ENCODE results near the gene SLC6A17. TPM values are rescaled to one million over a fixed set of nuclear protein-coding genes. Genes with fewer than 3 reads are reported as not detected.

Gene SLC6A17
- total RNA-seq, 2 donors from 2014 or later: 0.14 TPM

DNA sequence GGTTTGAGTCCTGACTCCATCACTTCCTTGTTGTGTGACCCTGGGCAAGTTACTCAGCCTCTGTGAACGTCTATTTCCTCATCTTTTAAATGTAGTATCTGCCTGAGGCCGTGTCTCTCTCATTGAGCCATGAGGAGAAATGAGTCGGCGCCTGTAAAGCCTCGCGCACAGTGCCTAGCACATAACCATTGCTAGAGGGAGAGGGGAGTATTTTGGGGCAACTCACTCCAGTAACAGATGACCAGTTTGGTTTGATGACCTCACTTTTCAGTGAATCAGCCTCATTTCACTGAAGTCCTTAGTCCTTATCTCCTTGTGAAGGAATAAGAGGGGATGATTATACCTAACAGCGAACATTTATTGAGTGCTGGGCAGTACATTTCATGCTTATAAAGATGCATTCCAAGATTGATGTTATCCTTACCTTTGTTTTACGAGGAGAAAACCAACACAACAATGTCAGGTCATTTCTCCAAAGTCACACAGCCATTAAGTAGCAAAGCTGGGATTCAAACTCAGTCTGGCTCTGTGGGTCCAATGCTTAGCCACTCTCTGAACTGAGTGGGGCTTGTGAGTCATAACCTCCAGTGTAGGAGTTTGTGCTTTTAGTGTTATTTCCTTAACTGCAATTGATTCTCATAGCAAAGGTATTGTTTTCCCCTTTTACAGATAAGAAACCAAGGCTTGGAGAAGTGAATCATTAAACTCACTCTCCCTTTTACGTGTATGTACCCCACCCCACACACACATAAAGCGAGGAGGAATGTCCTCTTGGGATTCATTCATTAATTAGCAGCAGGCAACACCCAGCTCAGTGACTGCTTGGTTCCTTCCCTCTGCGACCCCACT is 85.8 kb downstream of the SLC6A17 start:
- Histone ChIP-seq H3K27me3 (replicated peaks; ENCODE audit: insufficient read depth) (no peaks in the 10 kb centered on the region), H3K9me3 (no peaks in the 10 kb centered on the region), H3K36me3 (peaks cover 17% of the 10 kb centered on the region), H3K4me3 (no peak overlapping the region), H3K27ac (no peak overlapping the region), H3K4me1 (ENCODE audit: control insufficient read depth in 1 of 2, low read depth in 2 of 2) (peaks cover 0 to 8% of the 10 kb centered on the region in 2 donors)
- DNase-seq (ENCODE audit: low spot score): no peak
- TF ChIP-seq, protein P1, sequence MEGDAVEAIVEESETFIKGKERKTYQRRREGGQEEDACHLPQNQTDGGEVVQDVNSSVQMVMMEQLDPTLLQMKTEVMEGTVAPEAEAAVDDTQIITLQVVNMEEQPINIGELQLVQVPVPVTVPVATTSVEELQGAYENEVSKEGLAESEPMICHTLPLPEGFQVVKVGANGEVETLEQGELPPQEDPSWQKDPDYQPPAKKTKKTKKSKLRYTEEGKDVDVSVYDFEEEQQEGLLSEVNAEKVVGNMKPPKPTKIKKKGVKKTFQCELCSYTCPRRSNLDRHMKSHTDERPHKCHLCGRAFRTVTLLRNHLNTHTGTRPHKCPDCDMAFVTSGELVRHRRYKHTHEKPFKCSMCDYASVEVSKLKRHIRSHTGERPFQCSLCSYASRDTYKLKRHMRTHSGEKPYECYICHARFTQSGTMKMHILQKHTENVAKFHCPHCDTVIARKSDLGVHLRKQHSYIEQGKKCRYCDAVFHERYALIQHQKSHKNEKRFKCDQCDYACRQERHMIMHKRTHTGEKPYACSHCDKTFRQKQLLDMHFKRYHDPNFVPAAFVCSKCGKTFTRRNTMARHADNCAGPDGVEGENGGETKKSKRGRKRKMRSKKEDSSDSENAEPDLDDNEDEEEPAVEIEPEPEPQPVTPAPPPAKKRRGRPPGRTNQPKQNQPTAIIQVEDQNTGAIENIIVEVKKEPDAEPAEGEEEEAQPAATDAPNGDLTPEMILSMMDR (IDR thresholded peaks at IDR 0.05): no peak
- no peak for ATAC-seq (ENCODE audit: insufficient number of reproducible peaks, low FRiP score, low read depth)

DNA sequence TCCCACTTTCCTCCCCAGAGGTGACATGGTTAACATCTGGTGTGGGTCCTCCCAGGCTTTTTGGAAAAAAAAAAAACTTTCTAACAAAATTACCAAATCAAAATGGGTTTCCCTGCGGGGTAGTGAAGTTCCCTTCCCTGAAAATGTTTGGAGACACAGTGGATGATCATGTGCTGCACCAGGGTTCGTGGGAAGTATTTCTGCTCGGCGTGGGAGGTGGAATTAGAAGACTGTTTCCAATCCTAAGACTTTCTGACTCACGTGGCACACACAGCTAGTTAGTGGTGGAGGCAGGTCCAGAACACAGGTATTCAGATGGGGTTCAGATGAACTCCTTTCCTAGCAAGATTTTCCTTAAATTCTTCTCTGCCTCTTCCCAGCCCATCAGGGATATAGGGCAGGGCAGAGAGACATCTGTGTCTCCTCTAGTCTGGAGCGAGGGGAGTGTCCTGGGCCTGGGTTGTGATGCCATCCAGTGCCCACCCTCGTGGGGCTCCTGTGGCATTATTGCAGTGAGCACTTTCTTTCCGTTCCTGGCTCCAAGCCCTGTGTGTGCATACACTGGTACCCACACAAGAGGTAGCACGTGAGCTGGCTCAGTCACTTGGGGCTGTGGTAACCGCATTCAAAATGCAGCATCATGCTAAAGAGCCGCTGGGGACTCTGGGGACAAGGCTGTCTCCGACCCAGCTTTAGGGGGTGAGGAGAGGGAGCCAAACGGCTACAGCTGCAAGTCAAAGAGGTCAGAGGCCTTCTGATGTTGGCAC is 87.3 kb downstream of the SLC6A17 start:
- Histone ChIP-seq H3K9me3 (no peaks in the 10 kb centered on the region), H3K36me3 (peaks cover 8% of the 10 kb centered on the region), H3K4me3 (no peak overlapping the region), H3K27me3 (replicated peaks; ENCODE audit: insufficient read depth) (no peaks in the 10 kb centered on the region), H3K27ac (no peak overlapping the region), H3K4me1 (ENCODE audit: control insufficient read depth in 1 of 2, low read depth in 2 of 2) (peaks cover 0 to 8% of the 10 kb centered on the region in 2 donors)
- DNase-seq (ENCODE audit: low spot score) (no peak), ATAC-seq (ENCODE audit: insufficient number of reproducible peaks, low FRiP score, low read depth) (no peak)
- TF ChIP-seq, protein P1 (IDR thresholded peaks at IDR 0.05): no peak

DNA sequence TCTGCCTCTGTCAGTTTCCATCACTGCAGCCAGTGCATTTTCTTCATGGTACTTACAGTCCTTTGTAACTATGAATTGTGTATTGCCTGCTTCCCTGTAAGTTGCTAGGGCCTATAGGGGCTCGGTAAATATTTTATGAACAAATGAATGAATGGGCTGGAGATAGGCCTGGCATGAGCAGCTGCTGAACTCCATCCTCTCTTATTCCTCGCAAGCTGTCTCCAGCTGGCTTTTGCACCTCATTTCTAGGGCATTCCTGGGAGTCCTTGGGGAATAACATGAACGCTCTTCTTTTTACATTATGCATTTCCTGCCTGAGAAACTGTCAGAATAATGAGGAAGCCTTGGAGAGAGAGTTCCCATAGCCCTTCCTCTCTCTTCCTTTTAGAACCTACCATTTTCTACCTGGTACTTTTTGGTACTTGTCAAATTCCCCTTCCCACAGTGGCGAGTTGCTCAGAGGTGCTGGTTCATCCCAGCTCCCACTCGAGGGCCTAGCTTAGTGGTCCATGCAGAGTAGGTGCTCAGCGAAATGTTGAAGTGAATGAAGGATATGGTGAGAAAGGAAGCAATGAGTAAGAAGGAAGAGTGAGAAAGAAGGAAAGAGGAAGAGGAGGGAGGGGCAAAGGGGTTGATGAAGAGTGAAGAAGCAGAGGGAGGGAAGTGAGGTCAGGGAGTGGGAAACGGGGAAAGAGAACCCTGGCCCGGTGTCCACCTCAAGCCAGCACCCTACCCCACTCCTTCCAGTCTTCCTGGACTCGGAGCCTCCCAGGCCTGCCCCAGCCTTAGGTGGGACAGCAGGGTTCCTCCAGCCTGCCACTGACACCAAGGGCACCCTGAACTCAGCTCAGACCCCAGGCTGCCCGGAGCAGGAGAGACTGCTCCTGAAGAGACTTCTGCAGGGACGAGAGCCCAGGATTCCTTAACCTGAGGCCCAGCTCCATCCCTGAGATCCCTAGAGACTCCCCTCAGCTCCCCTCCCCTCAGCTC is 89.4 kb downstream of the SLC6A17 start:
- DNase-seq (ENCODE audit: low spot score) (no peak), ATAC-seq (ENCODE audit: insufficient number of reproducible peaks, low FRiP score, low read depth) (no peak)
- Histone ChIP-seq H3K27ac (no peak overlapping the region), H3K9me3 (no peaks in the 10 kb centered on the region), H3K27me3 (replicated peaks; ENCODE audit: insufficient read depth) (no peaks in the 10 kb centered on the region), H3K4me3 (no peak overlapping the region), H3K4me1 (ENCODE audit: control insufficient read depth in 1 of 2, low read depth in 2 of 2) (peaks cover 9 to 27% of the 10 kb centered on the region in 2 donors), H3K36me3 (no peaks in the 10 kb centered on the region)
- TF ChIP-seq, protein P1 (IDR thresholded peaks at IDR 0.05): no peak

DNA sequence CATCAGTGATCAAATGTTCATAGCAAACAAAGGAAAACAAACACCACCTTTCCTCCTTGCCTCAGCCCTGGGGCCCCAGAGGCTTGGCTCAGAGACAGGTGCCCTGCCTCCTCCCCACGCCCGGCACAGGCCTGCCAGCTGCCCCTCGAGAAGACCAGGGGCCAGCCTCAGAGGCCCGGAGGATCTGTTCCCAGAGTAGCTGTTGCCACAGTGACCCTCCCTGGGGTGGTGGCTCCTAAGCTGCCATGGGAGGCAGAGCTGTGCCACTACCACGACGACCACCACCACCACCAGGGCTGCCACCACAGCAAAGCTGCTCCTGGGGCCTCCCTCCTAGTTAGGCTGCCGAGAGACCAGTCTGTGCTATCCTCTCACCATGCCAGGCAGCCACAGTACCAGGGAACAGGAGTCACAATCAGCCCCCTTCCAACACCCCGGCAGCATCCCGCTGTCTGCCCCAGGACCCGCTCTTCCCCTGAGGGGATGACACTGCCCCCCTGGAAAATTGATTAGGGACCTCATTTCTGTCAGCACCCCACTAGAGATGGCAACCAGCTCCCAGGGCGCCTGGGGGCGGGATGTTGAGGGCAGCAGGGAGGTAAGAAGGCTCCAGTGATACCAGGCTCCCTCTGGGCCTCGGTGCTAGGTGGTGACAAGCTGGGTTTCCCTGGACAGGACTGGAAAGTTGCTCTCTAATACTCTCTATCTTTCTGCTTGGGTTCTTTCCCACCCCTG is 90.3 kb downstream of the SLC6A17 start:
- Histone ChIP-seq H3K4me3 (no peak overlapping the region), H3K27ac (no peak overlapping the region), H3K9me3 (no peaks in the 10 kb centered on the region), H3K36me3 (no peaks in the 10 kb centered on the region), H3K27me3 (replicated peaks; ENCODE audit: insufficient read depth) (no peaks in the 10 kb centered on the region), H3K4me1 (ENCODE audit: control insufficient read depth in 1 of 2, low read depth in 2 of 2) (peaks cover 9 to 19% of the 10 kb centered on the region in 2 donors)
- DNase-seq (ENCODE audit: low spot score) (no peak), ATAC-seq (ENCODE audit: insufficient number of reproducible peaks, low FRiP score, low read depth) (no peak)
- TF ChIP-seq, protein P1 (IDR thresholded peaks at IDR 0.05): no peak

Data from thoracic aorta (tissue), 2 donors.